CD4-positive, alpha-beta T cell treated with Interleukin-17A for 1 hour (primary cell): ENCODE data around the gene SLC6A5.
A peak's percentile ranks its signal among the peaks of the same experiment; 100 is the strongest.

Source experiments
- DNase-seq: peaks from one replicate; pipeline ENCODE4 v3.0.0-alpha.2; 2020

SLC6A5 gene

GRCh38 chr11:20627026-20627425, 27.6 kb downstream of the SLC6A5 start:
- no peak for DNase-seq

- no peak for DNase-seq
These were observed 28.3 kb downstream of the SLC6A5 start for GRCh38 chr11:20627701-20628100.

- DNase-seq = no peak
These were observed 32.2 kb downstream of the SLC6A5 start for GRCh38 chr11:20631519-20632168.

GRCh38 chr11:20632169-20632532, 32.7 kb downstream of the SLC6A5 start:
- no peak for DNase-seq

- no peak for DNase-seq
These were observed 34.6 kb downstream of the SLC6A5 start for GRCh38 chr11:20634044-20634443.

DNA sequence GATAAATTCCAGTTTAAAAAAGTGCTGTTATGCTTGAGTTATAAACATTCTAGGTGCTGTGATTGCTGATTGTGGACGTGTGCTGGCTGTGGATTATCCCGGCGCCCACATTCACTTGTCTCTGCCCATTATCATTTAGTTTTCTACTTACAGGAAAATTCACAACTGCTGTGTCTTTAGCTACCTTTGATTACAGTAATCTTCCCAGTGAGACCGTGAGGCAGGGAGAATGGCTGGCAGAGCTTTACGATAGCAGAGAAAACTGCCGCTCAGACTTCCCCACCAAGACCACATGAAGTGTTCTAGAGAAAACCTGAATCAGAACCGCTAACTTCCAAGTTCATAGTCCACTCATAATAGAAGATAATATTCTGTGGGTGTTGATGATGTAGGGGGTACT, 35.4 kb downstream of the SLC6A5 start:
- DNase-seq = no peak

GRCh38 chr11:20638074-20638473, 38.7 kb downstream of the SLC6A5 start:
- DNase-seq = no peak

- no peak for DNase-seq
These were observed 40.3 kb downstream of the SLC6A5 start for GRCh38 chr11:20639688-20640087.

DNA sequence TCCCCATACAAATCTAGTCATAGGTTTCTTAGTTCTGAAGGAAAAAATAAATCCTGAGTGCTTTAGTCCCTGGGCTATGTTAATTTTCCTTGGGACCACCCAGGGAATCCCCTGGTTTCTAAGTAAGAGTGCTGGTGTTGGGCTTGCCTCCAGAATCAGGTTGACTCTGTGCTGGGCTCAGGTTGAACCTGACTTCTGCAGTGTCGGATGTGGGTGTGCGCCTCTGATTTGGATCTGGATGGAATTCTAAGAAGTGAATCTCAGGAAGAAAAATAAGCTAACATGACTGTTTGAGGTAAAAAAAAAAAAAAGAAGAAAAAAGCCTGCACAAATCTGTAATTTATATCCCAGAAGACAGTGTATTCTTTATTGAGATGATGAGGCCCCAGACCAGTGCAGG, 41.0 kb downstream of the SLC6A5 start:
- no peak for DNase-seq

DNA sequence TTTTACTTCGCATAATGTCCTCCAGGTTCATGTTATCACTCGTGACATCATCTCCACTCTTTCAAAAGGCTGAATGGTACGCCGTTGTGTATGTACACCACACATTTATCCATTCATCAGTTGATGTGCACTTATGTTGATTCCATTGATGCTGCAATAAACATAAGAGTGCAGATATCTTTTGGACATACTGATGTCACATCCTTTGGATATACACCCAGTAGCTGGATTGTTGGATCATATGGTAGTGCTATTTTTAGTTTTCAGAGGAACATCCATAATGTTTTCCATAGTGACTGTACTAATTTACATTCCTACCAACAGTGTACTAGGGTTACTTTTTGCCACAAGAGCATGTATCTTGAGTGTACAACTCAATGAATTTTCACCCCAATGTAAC, 45.0 kb downstream of the SLC6A5 start:
- DNase-seq = no peak

- peak; percentile 49 for DNase-seq
These were observed 48.7 kb downstream of the SLC6A5 start for GRCh38 chr11:20647976-20648565.

- no peak for DNase-seq
These were observed 52.9 kb downstream of the SLC6A5 start for GRCh38 chr11:20652150-20652806.

GRCh38 chr11:20654038-20654437, 54.6 kb downstream of the SLC6A5 start:
- DNase-seq = no peak

DNA sequence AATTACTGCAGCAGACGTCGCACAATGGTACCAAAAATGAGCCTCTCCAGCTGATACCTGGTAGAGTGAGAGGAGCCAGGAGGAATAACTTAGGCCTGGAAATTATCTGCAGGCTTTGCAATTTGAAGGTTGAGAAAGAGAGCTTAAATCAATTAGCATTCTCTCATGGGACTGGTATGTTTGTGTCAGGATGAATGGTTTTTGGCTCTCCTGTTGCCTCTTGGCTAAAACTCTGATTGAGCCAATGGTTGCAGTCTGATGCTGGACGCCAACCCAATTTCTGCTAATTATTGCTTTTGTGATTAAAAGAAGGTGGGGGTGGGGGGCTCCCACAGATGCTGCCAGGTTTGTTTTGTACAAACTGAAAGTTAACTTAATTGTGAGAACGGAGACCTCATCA, 57.5 kb downstream of the SLC6A5 start:
- DNase-seq = no peak

DNA sequence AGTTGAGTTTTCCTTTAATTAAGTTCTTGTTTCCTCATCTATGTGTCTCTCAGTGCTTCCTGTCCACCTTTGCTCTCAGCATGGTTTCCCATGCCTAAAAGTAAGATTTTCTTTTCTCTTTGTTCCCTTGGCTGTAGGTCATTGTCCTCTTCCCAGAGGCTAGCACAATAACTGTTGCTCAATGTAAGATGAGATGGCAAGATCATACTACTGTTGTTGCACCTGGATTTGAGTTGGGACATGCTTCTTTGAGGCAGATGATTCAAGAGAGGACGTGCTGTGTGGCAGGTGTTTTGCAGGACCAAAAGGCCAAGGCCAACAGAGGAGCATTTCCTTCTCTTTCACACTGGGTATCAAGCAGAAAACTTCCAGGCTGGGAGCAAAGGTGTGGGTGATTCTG, 58.7 kb downstream of the SLC6A5 start:
- no peak for DNase-seq

DNA sequence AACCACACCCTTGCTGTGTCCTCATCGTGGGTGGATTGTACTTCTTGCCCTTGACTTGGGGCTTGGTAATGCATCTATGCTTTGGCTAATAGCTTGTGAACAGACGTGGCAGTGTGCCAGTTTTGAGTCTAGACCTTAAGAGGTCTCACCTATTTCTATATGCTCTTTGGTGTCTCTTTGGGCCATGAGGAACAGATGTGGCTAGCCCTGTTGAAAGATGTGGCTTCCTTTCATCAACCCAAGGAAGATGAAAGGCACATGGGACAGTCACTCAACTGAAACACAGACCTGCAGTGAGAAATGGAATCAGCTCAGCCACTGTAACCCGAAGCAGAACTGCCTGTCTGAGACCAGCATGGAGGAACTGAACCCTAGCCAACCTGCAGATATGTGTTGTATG, 62.0 kb downstream of the SLC6A5 start:
- DNase-seq = no peak

- no peak for DNase-seq
These were observed 62.4 kb downstream of the SLC6A5 start for GRCh38 chr11:20661850-20662249.

DNA sequence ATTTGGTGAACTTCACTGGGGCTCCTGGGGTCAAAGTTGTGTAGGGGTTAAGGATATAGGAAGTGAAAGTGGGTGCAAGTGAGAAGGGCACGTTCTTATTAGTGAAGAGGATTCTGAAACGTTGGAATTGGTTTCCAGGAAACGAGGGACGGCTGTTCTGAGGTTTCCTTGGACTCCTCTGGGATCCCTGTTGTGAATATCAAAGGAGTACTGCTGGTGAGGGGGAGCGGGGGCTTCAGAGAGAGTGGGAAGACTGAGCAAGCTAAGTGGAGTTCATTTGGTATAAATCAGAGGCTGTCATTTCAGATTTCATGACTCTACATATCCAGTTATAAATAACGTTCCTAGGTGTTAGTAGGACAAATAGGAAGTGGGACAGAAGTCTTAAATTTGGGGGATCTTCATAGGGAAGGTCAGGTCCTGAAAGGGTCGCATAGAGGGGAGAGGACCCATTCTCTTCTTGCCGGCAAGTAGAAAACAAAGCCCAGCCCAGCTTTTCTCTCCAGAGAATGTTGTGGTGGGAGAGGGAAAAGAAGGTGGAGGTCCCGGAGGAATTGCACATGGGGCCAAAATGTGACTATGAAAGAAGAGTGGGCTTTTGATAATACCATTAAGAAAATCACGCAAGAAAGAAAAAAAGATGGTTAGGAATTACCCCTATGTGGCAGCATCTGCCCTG, 68.9 kb downstream of the SLC6A5 start:
- no peak for DNase-seq

GRCh38 chr11:20668844-20669819, 69.7 kb downstream of the SLC6A5 start, which contains the start of gene NELL1:
Gene NELL1 (plus strand): TSS chr11:20669586.
- DNase-seq = no peak

DNA sequence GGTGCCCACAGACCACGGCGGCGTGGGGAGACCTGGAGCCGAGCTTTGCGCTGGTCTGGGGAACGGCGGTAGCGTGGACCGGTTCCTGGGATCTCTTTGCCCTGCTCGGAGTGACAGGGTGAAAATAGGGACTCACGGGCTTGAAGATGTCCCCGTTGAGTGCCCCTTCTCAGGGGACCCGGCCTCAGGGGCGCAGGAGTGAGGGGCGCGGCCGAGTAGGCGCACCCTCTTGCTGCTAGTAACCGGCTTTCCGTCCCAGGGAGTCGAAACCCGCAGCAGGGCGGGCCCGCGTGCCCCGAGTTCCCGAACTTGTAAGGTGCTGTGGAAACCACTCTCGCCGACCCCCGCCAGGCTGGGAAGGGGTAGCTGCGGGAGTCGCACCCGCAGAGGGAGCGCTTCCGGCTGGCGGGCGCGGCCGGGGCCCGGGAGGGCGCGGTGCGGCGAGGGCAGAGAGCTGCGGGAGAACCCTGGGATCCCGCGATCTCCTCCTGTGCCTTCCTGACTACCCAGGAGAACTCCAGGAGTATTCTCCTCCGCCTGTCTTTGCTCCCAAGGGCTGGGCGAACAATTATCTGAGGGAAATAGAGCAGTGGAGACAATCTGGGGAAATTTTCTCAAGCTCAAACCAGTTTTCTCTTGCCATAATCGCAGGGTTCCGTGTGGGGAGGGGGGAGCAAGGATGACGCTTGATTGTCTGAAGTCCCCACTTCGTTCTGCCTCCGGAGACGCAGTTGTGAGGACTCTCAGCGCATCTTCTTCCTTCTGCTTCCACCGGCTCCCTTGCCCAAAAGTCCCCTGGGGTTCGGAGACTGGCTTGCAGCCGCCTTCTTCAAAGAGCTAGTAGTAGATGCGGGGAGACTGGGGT, 70.6 kb downstream of the SLC6A5 start:
- DNase-seq = no peak

DNA sequence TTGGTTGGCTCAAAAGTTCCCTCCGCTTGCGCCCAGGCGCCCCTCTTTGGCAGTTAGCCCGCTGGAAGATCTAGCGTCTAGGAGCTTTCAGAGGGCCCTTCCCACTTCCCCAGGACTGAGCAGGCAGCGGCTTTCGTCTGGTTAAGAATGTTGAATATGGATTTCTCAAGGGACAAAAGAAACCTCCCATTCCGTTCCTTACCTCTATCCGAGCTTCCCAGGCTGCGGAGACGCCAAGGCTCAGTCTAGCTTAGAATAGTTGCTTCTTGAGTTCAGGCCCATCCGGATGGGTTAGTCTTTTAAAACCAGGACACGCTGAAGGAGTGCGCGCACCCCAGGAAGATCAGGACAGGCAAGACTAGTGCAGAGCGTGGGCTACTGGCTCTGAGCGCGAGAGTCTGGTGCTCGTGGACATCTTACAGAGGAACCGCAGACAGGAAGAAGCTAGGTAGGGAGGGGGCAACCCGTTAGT, 71.6 kb downstream of the SLC6A5 start:
- no peak for DNase-seq
